Osteoblast (primary cell): ENCODE data around the gene SUGP2. TPM values are rescaled to one million over a fixed set of nuclear protein-coding genes. Genes with fewer than 3 reads are reported as not detected.

Experiments used
- DNase-seq: peaks from one replicate; pipeline ENCODE4 v3.0.0; 2011; ENCODE audit warnings: low spot score, mixed read lengths; ENCODE audit not compliant: insufficient read length; ENCODE audit errors: missing footprints
- H2AFZ ChIP-seq: 2 replicates; pipeline ENCODE4 v1.6.0; 2011; ENCODE audit warnings: mild to moderate bottlenecking, low read length
- H3K27ac ChIP-seq: 2 replicates; pipeline ENCODE4 v1.5.1; 2011; ENCODE audit warnings: mild to moderate bottlenecking, low read depth, low read length, moderate library complexity
- H3K27me3 ChIP-seq: 2 replicates; pipeline ENCODE4 v1.6.0; 2012; ENCODE audit warnings: mild to moderate bottlenecking, control low read depth, inconsistent platforms, low read length, moderate library complexity; ENCODE audit not compliant: insufficient read depth
- H3K36me3 ChIP-seq: 2 replicates; pipeline ENCODE4 v1.5.1; 2011; ENCODE audit warnings: mild to moderate bottlenecking, low read length, control low read depth, moderate library complexity; ENCODE audit not compliant: insufficient read depth
- H3K4me1 ChIP-seq: 2 replicates; pipeline ENCODE4 v1.5.1; 2011; ENCODE audit warnings: mild to moderate bottlenecking, low read length, control low read depth, moderate library complexity; ENCODE audit not compliant: insufficient read depth
- H3K4me2 ChIP-seq: 2 replicates; pipeline ENCODE4 v1.6.0; 2011; ENCODE audit warnings: mild to moderate bottlenecking, low read length; ENCODE audit not compliant: insufficient read depth
- H3K4me3 ChIP-seq: fragments of 200-600 bp; sonication (generic); 3 replicates; pipeline ENCODE4 v1.5.1; 2012; ENCODE audit warnings: mild to moderate bottlenecking, low read length, inconsistent platforms; ENCODE audit not compliant: insufficient read depth
- H3K79me2 ChIP-seq: 2 replicates; pipeline ENCODE4 v1.6.0; 2012; ENCODE audit warnings: mild to moderate bottlenecking, low read length, control low read depth, inconsistent platforms; ENCODE audit not compliant: insufficient read depth
- H3K9me3 ChIP-seq: 2 replicates; pipeline ENCODE4 v1.5.1; 2011; ENCODE audit warnings: low read depth, low read length, control low read depth
- H4K20me1 ChIP-seq: 2 replicates; pipeline ENCODE4 v1.6.0; 2012; ENCODE audit warnings: mild to moderate bottlenecking, low read length, control low read depth; ENCODE audit not compliant: insufficient read depth
- total RNA-seq: library from RNA; depleted of rRNA; stranded (reverse); fragments of >200 nt; gene quantifications from 2 replicates; pipeline ENCODE4 v1.2.3, GENCODE V29; 2012
- TF ChIP-seq, protein P1 (sequence below): IDR thresholded peaks from 2 replicates; pipeline ENCODE4 v1.5.1; 2011; ENCODE audit warnings: mild to moderate bottlenecking, low read depth, low read length, moderate library complexity; ENCODE audit errors: extremely low read depth

The SUGP2 gene
- total RNA-seq, 1 donor: 33.7 TPM

DNA sequence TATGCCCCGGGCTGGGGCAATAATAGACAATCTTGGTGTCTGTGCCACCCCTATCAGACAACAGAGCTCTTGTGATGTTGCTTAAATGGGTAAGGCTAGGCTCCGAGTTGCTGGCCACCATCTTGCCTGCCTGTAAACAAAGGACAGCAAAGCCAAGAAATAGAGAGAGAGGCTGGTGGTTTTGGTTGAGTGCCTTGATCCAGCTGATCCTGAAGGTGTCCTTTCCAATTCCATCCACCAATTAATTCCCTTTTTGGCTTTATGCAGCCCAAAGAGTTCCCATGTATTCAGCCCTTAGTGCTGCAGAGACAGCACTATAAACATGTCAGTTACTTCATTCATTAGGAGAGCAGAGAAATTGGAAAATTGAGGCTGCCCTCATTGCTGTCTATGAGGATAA lies 50.6 kb downstream of the SUGP2 start:
- Histone ChIP-seq H3K36me3 (no peaks in the 10 kb centered on the region), H3K4me3 (no peak overlapping the region), H2AFZ (no peak overlapping the region), H3K4me2 (no peak overlapping the region), H3K27ac (no peak overlapping the region), H3K9me3 (no peaks in the 10 kb centered on the region), H4K20me1 (no peaks in the 10 kb centered on the region), H3K27me3 (peaks cover 11% of the 10 kb centered on the region), H3K79me2 (no peaks in the 10 kb centered on the region), H3K4me1 (no peaks in the 10 kb centered on the region)
- DNase-seq: no peak
- TF ChIP-seq, protein P1, sequence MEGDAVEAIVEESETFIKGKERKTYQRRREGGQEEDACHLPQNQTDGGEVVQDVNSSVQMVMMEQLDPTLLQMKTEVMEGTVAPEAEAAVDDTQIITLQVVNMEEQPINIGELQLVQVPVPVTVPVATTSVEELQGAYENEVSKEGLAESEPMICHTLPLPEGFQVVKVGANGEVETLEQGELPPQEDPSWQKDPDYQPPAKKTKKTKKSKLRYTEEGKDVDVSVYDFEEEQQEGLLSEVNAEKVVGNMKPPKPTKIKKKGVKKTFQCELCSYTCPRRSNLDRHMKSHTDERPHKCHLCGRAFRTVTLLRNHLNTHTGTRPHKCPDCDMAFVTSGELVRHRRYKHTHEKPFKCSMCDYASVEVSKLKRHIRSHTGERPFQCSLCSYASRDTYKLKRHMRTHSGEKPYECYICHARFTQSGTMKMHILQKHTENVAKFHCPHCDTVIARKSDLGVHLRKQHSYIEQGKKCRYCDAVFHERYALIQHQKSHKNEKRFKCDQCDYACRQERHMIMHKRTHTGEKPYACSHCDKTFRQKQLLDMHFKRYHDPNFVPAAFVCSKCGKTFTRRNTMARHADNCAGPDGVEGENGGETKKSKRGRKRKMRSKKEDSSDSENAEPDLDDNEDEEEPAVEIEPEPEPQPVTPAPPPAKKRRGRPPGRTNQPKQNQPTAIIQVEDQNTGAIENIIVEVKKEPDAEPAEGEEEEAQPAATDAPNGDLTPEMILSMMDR: no peak

DNA sequence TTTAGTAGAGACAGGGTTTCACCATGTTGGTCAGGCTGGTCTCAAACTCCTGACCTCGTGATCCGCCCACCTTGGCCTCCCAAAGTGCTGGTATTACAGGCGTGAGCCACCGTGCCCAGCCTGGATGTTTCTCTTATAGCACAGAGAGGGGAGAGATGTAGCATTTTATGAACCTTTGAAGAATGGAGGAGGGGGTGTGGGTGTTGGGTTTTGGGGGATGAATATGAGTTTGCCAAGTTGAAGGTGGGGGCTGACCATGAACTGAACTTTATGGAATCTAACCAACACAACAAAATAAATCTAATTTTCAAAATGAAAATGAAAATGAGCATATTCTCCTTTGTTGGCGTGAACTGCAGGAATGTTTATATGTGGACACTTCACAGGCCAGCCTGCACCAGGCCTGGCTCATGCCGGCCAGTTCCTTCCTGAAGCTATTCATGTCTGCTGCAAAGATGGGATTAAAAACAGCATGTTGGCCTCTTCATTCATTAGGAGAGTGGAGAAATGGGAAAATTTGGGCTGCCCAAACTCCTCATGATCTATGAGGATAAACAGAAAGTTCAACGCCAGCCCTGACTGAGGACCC lies 52.8 kb downstream of the SUGP2 start:
- Histone ChIP-seq H3K27ac (no peak overlapping the region), H3K79me2 (no peaks in the 10 kb centered on the region), H3K9me3 (no peaks in the 10 kb centered on the region), H3K4me3 (no peak overlapping the region), H4K20me1 (no peaks in the 10 kb centered on the region), H3K4me1 (no peaks in the 10 kb centered on the region), H3K36me3 (no peaks in the 10 kb centered on the region), H2AFZ (peak overlapping the region; percentile 29), H3K27me3 (peaks cover 11% of the 10 kb centered on the region), H3K4me2 (no peak overlapping the region)
- peak; percentile 72 for DNase-seq
- TF ChIP-seq, protein P1: no peak

DNA sequence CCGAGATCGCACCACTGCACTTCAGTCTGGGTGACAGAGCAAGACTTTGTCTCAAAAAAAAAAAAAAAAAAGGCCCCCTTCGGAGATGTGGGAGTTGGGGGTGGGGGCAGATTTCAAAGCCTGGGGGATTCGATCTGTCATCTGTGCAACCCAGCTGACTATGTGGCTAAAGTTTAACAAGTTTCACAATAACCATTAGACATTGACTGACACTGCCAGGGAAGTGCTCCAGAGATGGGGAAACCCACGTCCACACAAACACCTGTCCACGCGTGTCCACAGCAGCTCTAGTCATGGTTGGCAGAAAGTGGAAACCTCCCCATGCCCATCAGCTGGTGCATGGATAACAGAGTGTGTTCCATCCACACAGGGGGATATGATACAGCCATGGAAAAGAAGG lies 54.7 kb downstream of the SUGP2 start:
- Histone ChIP-seq H3K79me2 (no peaks in the 10 kb centered on the region), H3K4me1 (no peaks in the 10 kb centered on the region), H3K4me3 (no peak overlapping the region), H3K4me2 (no peak overlapping the region), H3K27ac (no peak overlapping the region), H2AFZ (no peak overlapping the region), H3K9me3 (no peaks in the 10 kb centered on the region), H3K36me3 (no peaks in the 10 kb centered on the region), H4K20me1 (no peaks in the 10 kb centered on the region), H3K27me3 (peaks cover 5% of the 10 kb centered on the region)
- no peak for DNase-seq
- TF ChIP-seq, protein P1: no peak

DNA sequence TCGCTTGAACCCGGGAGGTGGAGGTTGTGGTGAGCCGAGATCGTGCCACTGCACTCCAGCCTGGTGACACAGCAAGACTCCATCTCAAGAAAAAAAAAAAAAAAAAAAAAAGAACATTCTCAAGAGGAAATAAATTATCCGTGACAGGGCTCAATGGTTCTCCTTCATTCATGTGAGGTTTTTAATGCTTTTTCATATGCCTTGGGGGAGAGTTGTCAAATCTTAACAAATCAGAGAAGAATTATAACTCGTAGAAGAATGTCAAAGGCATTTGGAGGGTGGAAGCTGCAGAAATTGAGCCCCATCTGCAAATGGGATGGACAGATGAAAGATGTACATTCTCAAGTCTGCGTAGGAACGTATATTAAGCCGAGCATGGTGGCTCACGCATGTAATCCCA lies 57.4 kb downstream of the SUGP2 start:
- H3K27me3 ChIP-seq: no peaks in the 10 kb centered on the region
- peak; percentile 17 for DNase-seq
- H3K36me3 ChIP-seq: no peaks in the 10 kb centered on the region
- H3K9me3 ChIP-seq: no peaks in the 10 kb centered on the region
- TF ChIP-seq, protein P1: no peak
- H3K4me3 ChIP-seq: no peak overlapping the region
- H3K79me2 ChIP-seq: no peaks in the 10 kb centered on the region
- no peaks in the 10 kb centered on the region for H4K20me1 ChIP-seq
- no peak overlapping the region for H3K4me2 ChIP-seq
- H3K27ac ChIP-seq: no peak overlapping the region
- no peak overlapping the region for H2AFZ ChIP-seq
- peaks cover 9% of the 10 kb centered on the region for H3K4me1 ChIP-seq
